ENCODE measurements around the gene KANSL1. TPM values are rescaled to one million over a fixed set of nuclear protein-coding genes. Genes with fewer than 3 reads are reported as not detected.
"Not testable (repeated sequence)": the region's sequence is repeated elsewhere in the genome, so short reads cannot be mapped to it uniquely, and the experiment has no call there.

KANSL1 gene
- polyA plus RNA-seq (65.0 and 88.1 TPM in 2 replicates), polyA minus RNA-seq (373 and 424 TPM in 2 replicates)

- H3K36me3 ChIP-seq (ENCODE audit: insufficient read depth, low read length) = no peaks in the 10 kb centered on the region
- H3K9me2 ChIP-seq (ENCODE audit: insufficient read depth, low read length) = no peaks in the 10 kb centered on the region
- peak within 1 kb of the TSS; percentile 95 for H3K27ac ChIP-seq (ENCODE audit: low read length)
- H3K4me2 ChIP-seq (ENCODE audit: low read length) = peak within 1 kb of the TSS; percentile 75
- H3K4me3 ChIP-seq (ENCODE audit: low read length) = peak within 1 kb of the TSS; percentile 67
- H3F3A ChIP-seq (ENCODE audit: insufficient read depth, low read length, poor library complexity, severe bottlenecking) = peaks cover 23% of the 10 kb centered on the region
- no peak for TF ChIP-seq SMC3 (conservative IDR thresholded peaks at IDR 0.05; ENCODE audit: poor library complexity)
- TF ChIP-seq POLR2AphosphoS5 (IDR thresholded peaks at IDR 0.05) = peak; percentile 91
- TF ChIP-seq CTCF (IDR thresholded peaks at IDR 0.05; ENCODE audit: poor library complexity, severe bottlenecking) = peak; percentile 84
- TF ChIP-seq, protein P1, sequence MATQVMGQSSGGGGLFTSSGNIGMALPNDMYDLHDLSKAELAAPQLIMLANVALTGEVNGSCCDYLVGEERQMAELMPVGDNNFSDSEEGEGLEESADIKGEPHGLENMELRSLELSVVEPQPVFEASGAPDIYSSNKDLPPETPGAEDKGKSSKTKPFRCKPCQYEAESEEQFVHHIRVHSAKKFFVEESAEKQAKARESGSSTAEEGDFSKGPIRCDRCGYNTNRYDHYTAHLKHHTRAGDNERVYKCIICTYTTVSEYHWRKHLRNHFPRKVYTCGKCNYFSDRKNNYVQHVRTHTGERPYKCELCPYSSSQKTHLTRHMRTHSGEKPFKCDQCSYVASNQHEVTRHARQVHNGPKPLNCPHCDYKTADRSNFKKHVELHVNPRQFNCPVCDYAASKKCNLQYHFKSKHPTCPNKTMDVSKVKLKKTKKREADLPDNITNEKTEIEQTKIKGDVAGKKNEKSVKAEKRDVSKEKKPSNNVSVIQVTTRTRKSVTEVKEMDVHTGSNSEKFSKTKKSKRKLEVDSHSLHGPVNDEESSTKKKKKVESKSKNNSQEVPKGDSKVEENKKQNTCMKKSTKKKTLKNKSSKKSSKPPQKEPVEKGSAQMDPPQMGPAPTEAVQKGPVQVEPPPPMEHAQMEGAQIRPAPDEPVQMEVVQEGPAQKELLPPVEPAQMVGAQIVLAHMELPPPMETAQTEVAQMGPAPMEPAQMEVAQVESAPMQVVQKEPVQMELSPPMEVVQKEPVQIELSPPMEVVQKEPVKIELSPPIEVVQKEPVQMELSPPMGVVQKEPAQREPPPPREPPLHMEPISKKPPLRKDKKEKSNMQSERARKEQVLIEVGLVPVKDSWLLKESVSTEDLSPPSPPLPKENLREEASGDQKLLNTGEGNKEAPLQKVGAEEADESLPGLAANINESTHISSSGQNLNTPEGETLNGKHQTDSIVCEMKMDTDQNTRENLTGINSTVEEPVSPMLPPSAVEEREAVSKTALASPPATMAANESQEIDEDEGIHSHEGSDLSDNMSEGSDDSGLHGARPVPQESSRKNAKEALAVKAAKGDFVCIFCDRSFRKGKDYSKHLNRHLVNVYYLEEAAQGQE (IDR thresholded peaks at IDR 0.05; ENCODE audit: borderline replicate concordance) = no peak
- H3K9ac ChIP-seq (ENCODE audit: low read length) = peak within 1 kb of the TSS; percentile 95
- H3K79me2 ChIP-seq (replicated peaks; ENCODE audit: insufficient read depth, low read length) = peaks cover 84% of the 10 kb centered on the region
- peaks cover 36% of the 10 kb centered on the region for H4K20me1 ChIP-seq (ENCODE audit: insufficient read depth)
- peaks cover 2% of the 10 kb centered on the region for H3K27me3 ChIP-seq (ENCODE audit: insufficient read depth, low read depth, low read length)
- no peaks in the 10 kb centered on the region for H3K9me3 ChIP-seq (ENCODE audit: low read length)
- peak within 1 kb of the TSS; percentile 72 for H2AFZ ChIP-seq (ENCODE audit: low read depth, low read length)
Measured at GRCh38 chr17:46193151-46193625, at the start of gene KANSL1. KANSL1 (minus strand) TSS chr17:46193429; CDS start chr17:46172143, 21,286 bp downstream.

DNA sequence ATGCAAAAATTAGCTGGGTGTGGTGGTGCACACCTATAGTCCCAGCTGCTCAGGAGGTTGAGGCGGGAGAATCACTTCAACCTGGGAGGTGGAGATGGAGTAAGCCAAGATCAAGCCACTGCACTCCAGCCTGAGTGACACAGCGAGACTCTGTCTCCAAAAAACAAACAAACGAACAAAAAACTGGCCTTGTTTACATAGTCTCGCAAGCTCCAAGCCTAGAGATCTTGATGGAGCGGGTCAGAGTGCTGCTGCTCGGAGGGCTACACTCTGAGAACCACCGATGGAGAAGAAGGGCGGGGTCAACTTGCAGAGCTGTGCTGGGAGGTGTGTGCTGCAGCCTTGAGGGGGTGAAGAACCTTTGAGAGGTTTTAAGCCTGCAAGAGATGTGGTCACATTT is 38.1 kb upstream of the KANSL1 start:
- not testable (repeated sequence) for H3K9me2 ChIP-seq (ENCODE audit: insufficient read depth, low read length); H3K9me3 ChIP-seq (ENCODE audit: low read length); H3K27ac ChIP-seq (ENCODE audit: low read length); H2AFZ ChIP-seq (ENCODE audit: low read depth, low read length); H3K9ac ChIP-seq (ENCODE audit: low read length); H3K4me3 ChIP-seq (ENCODE audit: low read length); H3K79me2 ChIP-seq (replicated peaks; ENCODE audit: insufficient read depth, low read length); H4K20me1 ChIP-seq (ENCODE audit: insufficient read depth); H3K4me2 ChIP-seq (ENCODE audit: low read length); H3K27me3 ChIP-seq (ENCODE audit: insufficient read depth, low read depth, low read length); H3F3A ChIP-seq (ENCODE audit: insufficient read depth, low read length, poor library complexity, severe bottlenecking); H3K36me3 ChIP-seq (ENCODE audit: insufficient read depth, low read length)

GRCh38 chr17:46225274-46225794 is 32.1 kb upstream of the KANSL1 start:
- H3K27me3 ChIP-seq (ENCODE audit: insufficient read depth, low read depth, low read length); H3K4me2 ChIP-seq (ENCODE audit: low read length); H3K79me2 ChIP-seq (replicated peaks; ENCODE audit: insufficient read depth, low read length); H3K9me3 ChIP-seq (ENCODE audit: low read length); H3F3A ChIP-seq (ENCODE audit: insufficient read depth, low read length, poor library complexity, severe bottlenecking); H4K20me1 ChIP-seq (ENCODE audit: insufficient read depth); H3K36me3 ChIP-seq (ENCODE audit: insufficient read depth, low read length); H3K9me2 ChIP-seq (ENCODE audit: insufficient read depth, low read length): not testable (repeated sequence)
- Histone ChIP-seq H3K27ac (ENCODE audit: low read length) (peak overlapping the region; percentile 46), H2AFZ (ENCODE audit: low read depth, low read length) (peak overlapping the region; percentile 36), H3K9ac (ENCODE audit: low read length) (peak overlapping the region; percentile 62), H3K4me3 (ENCODE audit: low read length) (peak overlapping the region; percentile 60)
- TF ChIP-seq, protein P1 (IDR thresholded peaks at IDR 0.05; ENCODE audit: borderline replicate concordance) = peak; percentile 37
- TF ChIP-seq POLR2AphosphoS5 (IDR thresholded peaks at IDR 0.05) = peak; percentile 83

DNA sequence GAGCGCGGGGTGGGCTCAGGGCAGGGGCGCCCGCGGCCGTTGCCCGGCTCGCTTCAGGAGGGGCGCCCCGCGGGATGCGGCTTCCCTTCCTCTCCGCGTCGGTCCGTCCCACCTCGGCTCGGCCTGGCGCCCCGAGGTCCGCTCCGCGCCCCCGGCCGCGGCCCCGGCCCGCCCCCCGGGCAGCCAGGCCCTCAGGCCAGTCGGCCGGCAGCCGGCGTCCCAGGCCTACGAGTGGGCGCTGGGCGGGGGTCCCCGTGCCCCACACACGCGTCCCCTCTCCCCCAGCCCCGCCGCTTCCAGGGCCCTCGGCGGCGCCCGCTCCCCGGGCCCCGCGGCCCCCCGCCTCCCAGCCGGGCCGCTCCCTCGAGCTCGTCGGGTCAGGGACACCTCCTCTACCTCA is 31.6 kb upstream of the KANSL1 start:
- not testable (repeated sequence) for H3K79me2 ChIP-seq (replicated peaks; ENCODE audit: insufficient read depth, low read length); H2AFZ ChIP-seq (ENCODE audit: low read depth, low read length); H3K27ac ChIP-seq (ENCODE audit: low read length); H3K27me3 ChIP-seq (ENCODE audit: insufficient read depth, low read depth, low read length); H4K20me1 ChIP-seq (ENCODE audit: insufficient read depth); H3K9me2 ChIP-seq (ENCODE audit: insufficient read depth, low read length); H3K9me3 ChIP-seq (ENCODE audit: low read length); H3F3A ChIP-seq (ENCODE audit: insufficient read depth, low read length, poor library complexity, severe bottlenecking); H3K36me3 ChIP-seq (ENCODE audit: insufficient read depth, low read length); H3K4me2 ChIP-seq (ENCODE audit: low read length)
- peak overlapping the region; percentile 60 for H3K4me3 ChIP-seq (ENCODE audit: low read length)
- peak overlapping the region; percentile 62 for H3K9ac ChIP-seq (ENCODE audit: low read length)

GRCh38 chr17:46223041-46223440 is 29.8 kb upstream of the KANSL1 start:
- not testable (repeated sequence) for H4K20me1 ChIP-seq (ENCODE audit: insufficient read depth); H2AFZ ChIP-seq (ENCODE audit: low read depth, low read length); H3K9me2 ChIP-seq (ENCODE audit: insufficient read depth, low read length); H3K4me2 ChIP-seq (ENCODE audit: low read length); H3K9ac ChIP-seq (ENCODE audit: low read length); H3K27ac ChIP-seq (ENCODE audit: low read length); H3K36me3 ChIP-seq (ENCODE audit: insufficient read depth, low read length); H3K27me3 ChIP-seq (ENCODE audit: insufficient read depth, low read depth, low read length); H3K9me3 ChIP-seq (ENCODE audit: low read length); H3K4me3 ChIP-seq (ENCODE audit: low read length); H3F3A ChIP-seq (ENCODE audit: insufficient read depth, low read length, poor library complexity, severe bottlenecking)
- H3K79me2 ChIP-seq (replicated peaks; ENCODE audit: insufficient read depth, low read length) = peaks cover 11% of the 10 kb centered on the region
